Eye (tissue), 1 donor: ENCODE measurements around the gene PLCH1.

Experiments
- DNase-seq: peaks from one replicate; pipeline ENCODE4 v3.0.0-alpha.2; 2015

PLCH1 gene

DNA sequence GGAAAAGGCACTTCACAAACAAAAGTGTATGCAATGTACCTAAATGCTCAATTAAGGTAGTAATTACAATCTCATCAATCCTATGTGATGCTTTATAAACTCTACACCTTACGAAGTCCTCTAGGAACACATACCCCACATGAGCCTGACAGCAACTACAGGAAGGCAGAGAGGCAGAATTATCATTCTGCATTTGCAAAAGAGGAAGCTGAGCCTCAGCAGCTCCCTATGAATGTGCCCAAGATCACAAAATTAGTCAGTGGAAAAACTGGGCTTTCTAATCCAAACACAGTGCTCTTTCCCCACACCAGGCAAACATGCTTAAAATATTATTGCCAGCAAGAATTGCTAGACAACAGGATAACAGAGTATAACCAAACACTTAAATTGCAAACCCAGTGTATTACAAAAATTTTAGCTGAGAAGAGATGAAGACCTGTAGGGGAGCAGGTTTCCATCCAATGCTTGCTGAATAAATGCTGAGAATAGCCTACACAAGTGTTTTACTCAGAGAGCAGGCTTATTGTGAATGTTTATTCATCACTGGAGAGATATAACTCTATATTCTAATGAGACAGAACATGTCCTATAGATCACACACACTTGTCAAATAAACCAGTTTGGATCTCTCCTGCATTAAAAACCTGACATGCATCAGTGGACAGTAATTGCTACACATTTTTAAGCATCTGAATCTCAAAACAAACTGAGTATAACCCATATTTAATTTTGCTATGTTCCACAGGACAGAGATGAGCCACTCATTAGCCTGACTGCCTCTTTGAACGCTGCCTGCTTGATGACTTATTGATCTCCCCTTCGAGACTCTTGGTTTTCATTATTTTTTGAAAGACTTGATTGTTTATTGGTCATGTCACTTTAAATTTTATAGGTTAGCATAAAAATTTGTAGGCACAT lies 62.2 kb downstream of the PLCH1 start:
- no peak for DNase-seq

DNA sequence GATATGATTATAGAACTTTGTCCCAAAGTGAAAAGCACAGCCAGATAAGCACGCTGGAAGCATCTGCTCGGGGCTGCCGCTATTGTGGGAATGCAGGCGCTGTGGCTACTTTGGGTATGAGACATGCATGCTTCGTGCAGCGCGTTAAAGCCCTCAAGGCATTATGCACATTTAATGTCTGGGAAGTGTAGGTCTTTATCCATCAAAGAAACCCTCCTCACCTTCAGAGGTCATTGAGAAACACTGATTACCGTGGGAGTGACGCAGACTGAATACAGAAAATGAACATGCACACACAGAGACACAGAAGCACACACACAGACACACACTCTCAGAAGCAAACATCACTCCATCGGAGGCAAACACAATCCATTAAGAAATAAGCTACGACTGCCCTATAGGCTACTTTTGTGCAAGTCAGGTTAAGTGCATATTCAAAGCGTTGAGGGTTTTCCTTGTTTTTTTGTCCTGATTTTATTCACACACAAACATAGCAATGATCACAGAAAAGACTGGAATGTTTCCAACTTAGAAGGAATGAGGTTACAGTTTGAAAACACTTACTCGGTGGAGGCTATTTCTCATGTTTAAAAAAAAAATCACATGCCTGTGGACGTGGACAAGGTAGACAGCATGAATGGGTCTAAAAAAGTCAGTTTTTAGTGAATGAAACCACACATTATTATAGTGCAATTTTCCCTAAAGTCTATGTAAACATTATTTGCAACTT lies 68.5 kb downstream of the PLCH1 start:
- peak; percentile 87 for DNase-seq

DNA sequence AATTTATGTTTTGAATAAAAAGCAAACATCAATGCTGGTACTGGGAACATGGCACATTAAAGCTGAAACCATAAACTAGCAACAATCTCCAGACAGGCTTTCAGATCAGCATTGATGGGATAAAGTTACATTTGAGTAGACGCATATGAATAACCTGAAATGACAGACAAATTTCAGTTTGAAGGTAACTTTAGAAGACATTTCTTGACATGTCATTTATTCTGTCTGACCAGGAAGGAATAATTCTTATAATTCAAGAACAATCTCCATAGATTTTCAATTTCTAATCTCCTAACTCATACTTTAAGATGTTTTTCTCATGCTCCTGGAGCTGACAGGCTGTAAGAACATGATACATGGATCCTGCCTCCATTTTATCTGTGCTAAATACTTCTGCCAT lies 69.8 kb downstream of the PLCH1 start:
- DNase-seq, result peak; percentile 45

DNA sequence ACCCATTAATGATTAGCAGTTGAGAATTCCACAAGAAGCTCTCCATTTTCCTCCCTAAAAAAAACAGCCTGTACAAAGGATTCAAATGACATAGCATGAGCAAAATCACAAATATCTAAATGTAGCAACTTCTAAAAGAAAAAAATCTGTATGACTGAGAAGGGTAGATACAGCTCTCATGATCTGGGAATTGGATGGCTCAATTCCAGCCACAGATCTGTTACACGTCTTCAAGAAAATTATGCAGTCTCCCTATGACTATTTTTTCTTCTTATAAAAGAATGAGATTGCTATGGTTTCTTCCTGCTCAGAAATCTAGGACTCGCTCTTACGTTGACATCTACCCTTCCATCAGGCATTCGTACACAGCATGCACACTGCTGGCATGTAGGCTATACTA lies 71.5 kb downstream of the PLCH1 start:
- no peak for DNase-seq

DNA sequence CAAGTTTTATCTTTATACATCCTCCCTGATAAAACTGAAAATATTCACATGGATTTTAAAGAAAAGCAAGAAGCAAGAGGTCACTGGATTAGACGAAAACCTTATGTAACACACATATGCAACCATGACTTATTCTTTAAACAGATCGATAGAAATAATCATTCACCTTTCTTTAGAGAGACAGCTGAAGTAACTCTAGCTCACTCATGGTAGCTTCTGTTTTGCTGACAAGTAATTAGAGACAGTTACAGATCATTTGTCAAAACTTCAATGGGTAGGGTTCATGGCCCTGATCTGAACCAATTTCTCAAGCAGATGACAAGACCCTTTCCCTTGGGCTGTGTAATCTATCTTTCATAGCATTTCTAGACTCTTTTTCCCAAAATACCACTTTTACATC lies 74.5 kb downstream of the PLCH1 start:
- no peak for DNase-seq

DNA sequence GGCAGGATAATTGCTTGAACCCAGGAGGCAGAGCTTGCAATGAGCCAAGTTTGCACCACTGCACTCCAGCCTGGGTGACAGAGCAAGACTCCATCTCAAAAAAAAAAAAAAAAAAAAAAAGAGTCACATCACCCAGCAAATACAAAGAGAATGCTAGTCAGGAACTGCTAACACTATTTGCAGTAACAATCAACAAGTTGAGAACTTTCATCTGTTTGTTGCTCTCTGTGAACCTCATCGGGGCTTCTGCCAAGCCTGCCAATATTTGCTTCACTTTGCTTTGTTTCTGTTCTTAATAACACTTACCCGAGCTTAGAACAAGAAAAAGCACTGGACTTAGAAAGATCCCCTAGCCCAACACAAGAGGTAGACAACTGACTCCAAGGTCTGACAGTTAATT lies 76.9 kb downstream of the PLCH1 start:
- DNase-seq, result no peak

DNA sequence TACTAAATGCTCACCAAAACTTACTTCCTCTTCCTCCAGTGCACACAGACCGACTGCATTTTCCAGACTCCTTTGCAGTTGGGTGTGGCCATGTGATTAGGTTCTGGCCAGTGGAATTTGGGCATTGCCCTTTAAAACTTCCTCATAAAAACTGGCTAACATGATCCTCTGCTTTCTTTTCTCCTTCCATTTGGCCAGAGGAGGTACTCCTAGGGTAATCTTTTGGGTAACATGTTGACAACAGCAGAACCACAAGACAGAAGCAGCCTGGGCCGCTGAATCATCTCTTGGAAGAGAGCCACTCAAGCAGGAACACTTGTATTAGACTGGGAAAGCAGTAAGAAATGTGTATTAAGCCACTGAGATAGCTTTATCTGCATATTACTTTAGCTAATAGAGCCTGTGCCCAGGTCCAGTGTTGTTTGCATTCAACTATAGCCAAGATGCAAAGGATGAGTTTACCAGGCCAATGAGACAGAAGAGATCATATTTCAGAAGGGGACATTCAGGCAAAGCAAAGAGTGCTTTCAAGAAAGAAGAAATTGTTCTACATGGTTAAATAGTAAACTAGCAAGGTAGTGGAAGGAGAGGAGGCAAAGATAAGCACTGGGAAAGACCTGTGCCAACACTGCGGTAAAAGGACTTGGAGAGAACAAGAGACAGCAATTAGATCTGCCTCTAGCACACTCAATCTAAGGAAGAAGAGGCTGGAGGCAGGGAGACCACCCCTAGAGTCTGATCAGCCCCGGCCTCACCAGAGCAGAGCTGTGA lies 79.8 kb downstream of the PLCH1 start:
- peak; percentile 20 for DNase-seq

DNA sequence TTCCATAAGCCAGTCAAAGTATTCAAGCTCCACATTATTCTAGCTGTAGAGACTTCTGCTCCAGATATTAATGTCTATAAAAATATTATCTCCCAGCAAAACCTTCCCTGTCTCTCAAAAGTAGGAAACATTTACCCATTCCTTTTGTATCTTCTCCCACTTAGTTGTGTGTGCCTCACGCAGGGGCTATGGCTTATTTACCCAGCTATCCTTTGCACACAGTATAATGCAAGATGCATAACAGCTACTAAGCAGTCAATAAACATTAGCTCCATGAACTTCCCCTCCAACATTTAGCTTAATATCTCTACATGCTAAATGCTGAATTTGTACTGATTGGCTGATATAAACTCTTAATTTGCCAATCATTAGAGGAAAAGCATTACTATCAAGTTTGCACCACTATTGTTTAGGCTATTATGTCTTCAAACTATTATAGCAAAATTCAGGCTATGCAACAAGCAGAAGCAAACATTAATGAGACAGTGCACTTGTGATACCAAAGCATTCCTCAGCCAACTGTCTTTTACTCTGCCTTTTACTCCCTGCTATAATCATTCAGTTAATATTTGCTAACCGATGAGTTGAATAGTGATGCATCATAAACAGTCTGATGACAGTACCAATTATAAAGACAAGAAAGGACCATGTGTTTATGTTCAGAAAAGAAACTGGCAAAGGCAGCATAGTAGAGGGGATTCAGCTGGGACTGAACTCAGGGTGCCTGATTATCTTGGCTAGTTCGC lies 81.2 kb downstream of the PLCH1 start:
- peak; percentile 55 for DNase-seq

DNA sequence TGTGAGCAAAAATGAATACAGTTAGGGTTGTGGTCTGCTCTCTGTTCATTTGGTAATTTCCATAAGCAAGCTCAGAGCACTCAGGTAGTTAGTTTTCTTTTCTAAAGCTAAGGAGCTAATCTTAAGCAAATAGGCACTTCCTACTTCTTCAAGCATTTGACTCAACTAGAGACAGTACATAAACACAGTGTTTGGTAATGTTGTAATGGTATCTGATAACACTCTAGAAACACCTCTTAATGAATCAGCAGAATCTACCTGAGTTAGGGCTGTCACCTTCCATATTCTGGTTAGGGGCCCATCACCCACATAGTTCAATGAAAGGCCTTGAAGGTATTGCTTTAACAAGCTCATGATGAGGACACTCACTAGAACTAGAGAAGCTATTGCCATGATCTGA lies 83.1 kb downstream of the PLCH1 start:
- DNase-seq, result no peak

DNA sequence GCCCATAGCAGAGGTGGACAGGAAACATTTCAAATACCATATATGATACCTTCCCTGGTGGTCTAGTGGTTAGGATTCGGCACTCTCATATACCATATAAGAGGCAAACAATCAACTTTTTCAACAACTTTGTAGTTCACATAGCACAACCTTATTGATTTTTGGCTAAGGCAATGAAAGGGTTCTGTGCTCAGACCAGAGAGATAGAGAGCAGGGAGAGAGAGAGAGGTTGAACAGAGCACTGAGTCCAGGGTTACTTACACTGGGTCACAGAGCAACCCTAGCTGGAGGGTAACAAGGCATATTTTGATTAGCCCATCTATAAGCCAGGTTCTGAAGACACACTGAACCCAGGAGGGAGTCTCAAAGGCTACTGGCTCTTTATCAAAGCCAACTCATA lies 83.8 kb downstream of the PLCH1 start:
- DNase-seq, result no peak

DNA sequence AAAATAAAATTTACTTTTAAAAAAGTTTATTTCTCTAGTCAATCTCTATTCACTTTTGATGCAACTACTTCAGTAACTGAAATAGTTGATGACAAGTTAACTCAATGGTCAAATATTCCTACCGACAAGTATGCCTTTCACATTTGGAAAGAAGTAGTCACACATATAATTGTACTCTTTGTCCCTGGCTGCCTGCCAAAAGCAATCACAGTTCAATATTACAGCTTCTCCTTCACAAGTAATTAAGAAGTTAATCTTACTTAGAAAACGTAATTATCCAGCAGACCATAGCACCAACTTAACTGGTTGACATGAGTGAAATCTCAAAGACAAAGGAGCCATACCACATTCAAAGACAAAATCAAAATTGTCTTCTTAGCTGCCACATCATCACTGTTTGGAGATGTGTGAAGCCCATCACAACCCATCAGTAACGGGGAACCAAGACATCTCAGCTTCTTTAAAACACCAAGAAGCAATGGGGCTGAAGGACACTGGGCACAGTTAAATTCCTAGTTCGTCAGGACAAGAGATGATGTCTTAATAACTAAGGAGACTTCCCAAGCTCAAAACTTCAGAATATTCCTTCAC lies 86.1 kb downstream of the PLCH1 start:
- DNase-seq, result peak; percentile 81

DNA sequence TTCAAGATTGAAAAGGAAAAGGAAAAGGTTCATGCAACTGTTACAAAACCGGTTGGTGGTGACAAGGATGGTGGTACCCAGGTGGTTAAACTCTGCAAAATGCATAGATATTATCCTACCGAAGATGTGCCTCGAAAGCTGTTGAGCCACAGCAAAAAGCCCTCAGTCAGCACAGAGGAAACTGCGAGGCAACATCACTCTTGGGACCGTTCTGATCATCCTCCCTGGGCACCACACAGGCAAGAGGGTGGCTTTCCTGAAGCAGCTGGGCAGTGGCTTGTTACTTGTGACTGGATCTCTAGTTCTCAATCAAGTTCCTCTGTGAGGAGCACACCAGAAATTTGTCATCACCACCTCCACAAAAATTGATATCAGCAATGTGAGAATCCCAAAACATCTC lies 86.9 kb downstream of the PLCH1 start:
- DNase-seq, result peak; percentile 9

DNA sequence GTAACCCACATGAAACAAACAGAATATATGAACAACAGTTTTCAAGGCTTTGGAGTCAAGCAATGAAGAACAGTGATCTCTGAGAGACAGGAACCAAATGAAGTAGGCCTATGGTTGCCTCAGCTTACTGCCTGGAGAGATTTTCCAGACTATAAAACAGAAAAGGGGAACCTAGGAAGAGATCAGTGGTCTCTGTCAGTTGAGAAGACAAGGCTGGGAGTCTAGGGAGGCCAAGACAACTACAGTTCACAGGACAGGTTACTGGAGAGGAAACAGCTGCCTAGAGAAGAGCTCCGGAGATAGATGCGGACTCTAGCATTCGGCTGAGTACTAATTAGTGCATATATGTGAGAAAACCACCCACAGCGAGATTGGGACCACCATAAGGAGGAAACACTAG lies 87.7 kb downstream of the PLCH1 start:
- no peak for DNase-seq

DNA sequence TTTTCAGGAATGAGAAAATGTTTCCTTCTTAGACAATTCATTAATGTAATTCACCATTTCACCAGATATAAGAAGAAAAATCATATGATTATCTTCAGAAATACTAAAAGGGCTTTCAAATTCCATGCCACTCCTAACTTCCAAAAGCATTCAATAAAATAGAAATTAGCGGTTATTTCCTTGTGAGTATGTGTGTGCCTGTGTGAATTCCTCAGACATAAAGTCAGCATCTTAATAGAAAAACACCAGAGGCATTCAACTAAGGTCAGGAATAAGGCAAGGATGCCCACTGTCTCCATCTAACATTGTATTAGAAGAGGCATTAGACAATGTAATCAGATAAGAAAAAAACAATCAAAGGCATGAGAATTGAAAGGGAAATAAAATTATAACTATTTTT lies 88.4 kb downstream of the PLCH1 start:
- DNase-seq, result no peak

DNA sequence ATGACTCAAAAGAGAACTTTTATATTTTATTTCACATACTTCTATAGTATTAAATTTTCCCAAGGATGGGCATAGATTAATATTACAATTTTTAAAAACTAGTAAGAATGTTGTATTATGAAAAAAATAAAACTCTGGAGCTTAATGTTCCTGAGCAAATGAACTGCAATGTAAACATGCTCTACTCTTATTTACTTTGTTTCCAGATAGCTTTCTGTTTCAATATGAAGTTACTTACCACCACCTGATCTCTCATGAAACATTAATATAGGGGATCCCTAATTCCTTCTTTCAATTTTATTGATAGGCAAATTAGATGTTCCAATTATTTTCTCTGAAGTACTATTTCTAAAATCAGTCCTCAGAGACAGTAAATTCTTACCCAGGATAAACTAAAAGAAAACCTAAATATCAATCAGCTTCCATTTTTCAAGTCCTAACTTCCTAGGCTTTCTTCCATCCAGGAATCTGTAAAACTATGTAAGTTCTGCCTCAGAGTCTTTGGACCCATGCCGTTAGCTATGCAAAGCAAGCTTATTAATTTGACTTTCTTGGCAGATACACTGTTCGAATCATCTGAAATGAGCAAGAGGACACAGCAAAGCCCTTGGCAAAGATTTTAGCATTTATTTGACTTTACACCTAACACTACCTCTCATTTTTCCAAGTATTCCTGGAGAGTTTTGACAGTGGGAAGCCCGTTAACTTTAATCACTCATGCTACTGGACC lies 93.2 kb downstream of the PLCH1 start:
- DNase-seq, result no peak

DNA sequence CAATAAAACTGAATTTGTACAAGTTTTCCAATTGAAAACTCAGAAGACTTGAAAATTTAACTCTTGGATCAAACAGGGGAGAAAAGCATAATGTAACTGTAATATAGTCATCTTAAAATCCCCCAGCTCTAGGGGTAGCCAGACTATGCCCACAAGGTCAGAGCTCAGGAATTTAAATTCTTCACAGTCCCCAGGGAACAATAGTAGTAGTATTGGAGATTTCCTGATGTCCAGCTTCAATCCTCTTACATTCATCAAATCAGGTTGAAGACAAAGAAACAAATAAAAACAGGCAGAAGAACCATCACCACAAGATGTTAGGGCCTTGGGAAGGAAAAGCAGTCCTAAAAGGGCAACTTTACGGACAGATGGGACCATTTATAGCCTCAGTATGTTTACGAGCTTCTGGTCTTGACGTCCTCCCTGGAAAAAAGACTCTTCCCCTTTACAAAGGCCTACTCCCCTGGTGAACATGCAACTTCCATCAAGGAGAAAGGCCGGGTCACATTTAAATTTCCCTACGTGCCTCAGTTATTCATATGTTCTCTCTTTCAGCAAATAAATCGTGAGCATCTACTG lies 96.8 kb downstream of the PLCH1 start:
- DNase-seq, result no peak

DNA sequence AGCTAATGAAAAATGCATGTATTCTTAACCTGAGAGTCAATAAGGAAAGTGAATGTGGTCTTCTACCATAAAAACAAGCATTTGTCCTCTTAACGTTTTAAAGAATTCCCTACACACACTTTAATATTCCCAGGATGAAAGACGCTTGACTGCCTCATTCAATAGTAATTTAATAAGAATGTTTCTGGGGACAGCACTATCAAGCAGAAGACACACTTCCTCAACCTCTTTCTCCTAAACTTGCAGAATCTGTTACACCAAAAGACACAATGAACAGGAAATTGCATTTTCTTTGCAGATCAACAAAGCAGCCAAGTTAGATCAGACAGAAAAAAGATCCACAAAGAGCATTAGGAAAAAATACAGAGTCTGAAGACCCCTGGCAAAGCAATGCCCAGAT lies 97.7 kb downstream of the PLCH1 start:
- DNase-seq, result peak; percentile 49

DNA sequence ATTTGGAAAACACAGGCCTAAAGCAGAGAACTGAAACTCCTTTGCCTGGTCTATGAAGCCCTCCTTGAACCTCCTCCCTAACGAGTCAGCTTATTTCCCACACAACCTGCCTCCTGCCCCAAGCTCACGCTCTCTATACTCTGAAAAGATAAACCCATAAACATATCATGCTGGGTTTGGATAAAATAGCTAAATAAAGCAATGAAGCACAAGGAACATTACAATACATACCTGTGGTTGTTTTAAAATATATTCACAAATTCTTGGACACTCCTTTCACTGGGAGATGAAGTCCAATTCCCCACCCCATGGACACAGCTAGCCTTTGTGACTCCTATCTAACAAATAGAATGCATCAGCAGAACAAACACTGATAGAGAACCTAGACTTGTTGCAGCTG lies 98.2 kb downstream of the PLCH1 start:
- DNase-seq, result no peak

DNA sequence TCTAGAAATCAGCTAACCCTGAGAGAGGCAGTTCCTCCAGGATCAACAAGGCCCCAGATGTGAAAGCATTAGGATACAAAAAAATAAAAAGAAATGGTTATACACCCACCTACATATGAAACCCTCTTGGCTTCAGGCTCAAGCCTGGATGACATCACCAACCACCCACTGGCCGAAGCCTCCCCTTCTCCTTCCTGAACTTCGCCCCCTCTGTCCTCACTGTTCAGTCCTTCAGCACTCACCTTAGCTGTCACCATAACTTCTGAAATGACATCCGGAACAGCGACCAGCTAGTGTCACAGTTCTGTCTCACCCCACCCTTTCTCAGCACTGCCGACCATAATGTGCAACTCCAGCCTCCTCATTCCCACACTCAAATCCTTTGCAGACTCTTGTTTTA lies 98.7 kb downstream of the PLCH1 start:
- DNase-seq, result no peak

DNA sequence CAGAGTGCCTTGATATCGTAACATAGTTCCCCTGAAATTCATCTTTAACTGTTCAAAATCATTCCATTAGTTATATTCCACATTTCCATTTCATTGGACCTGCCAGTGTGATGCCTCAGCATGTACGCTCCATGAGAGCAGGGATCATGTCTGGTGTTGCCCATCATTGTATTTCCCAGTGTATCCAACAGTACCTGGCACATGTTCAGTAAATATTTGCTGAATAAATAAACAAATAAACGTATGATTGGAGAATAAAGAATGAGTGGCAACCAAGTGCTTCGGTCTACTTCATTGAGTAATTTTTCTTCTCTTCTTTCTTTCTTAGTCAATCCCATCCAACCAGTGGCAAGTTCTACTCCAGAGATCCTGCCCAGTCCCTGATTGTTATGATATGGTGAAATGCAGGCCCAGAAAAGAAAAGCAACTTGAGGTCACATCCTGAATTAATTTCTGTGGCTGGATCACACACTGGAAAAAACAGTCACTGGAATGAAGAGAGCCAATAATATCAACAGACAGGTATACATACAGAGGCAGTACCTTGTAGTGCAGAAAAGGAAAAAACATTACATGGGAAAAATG lies 101.2 kb downstream of the PLCH1 start:
- no peak for DNase-seq

DNA sequence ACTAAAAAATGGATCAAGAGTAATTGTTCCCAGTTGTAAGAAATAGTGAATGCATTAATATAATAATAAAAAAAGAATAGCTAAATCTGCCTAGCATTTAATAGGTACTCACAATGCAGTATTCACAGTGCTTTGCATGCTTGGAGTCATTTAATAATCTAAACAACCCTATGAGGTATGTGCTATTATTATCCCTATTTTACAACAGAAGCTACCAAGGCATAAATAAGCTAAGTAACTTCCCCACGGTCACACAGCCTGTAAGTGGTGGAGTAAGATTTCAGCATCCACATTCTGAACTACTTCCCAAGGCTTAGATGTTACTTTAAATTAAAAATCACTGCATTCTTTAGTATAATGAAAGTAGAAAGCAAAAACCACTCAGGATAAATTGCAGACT lies 102.9 kb downstream of the PLCH1 start:
- no peak for DNase-seq
